ENCODE measurements around the gene DUSP11.
"Not testable (repeated sequence)": the region's sequence is repeated elsewhere in the genome, so short reads cannot be mapped to it uniquely, and the experiment has no call there.

Gene DUSP11

GRCh38 chr2:73770725-73771124 lies 9.2 kb downstream of the DUSP11 start:
- DNase-seq: no peak

DNA sequence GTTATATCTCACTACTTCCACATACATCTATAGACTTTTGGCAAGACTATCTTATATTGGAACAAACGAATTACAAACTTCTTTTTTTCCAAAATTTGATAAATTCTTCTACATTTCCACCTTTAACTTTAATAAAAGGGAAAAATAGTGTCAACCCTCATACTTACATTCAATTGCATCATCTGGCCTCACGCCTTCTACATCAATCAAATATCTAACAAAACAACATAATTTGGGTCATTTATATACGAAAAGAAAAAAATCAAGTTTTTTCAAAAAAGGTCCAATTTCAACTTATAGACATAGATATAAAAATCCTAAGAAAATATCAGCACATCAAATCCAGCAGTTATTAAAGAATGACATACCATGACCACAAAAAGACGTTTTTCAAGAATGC lies 12.9 kb downstream of the DUSP11 start:
- no peak for DNase-seq

DNA sequence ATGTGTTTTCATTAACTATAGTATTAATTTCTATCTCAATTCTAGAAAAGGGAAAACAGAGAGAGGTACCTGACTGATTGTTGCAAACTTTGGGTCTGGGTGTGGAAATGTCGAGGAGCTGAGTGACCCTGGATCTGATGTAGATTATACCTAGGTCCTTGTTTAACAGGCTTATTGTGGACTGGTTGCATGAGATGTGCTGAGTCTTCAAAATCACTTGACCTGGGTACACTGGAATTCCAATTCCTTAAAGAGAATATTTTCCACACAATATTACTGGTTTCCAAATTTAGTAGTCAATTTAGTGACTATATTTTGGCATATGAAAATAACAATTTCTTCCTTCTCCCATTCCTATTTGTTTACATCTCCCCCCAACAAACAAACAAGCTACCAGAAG lies 13.6 kb downstream of the DUSP11 start:
- no peak for DNase-seq

DNA sequence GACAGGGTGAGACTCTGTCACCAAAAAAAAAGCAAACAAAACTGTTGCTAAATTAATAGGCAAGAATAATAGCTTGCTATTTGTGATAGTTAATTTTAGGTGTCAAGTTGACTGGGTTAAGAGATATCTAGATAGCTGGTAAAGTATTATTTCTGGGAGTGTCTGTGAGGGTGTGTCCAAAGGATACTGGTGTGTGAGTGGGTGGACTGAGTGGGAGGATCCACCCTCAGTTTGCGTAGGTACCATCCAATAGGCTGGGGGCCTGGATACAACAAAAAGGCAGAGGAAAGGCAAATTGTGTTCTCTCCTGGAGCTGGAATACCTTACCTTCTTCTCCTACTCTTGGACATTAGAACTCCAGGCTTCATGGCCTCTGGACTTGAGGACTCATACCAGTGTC lies 15.0 kb downstream of the DUSP11 start:
- no peak for DNase-seq

DNA sequence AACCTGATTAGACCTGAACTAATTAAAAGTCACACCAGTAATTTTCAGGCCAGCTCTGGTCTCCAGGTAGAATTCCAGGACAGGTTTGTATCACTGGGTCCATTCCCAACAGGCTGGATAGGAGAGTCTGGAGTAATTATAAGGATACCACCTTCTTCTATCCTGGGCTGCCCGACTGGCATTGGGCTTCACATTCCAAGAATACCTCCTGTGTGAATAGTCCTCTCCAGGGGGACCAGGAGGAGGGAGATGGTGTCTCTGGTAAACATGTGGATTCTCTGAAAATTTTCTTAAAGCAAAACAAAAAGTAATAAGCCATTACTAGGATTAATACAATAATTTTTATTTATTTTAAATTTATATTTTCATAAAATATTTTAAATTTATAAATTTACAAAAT lies 17.3 kb downstream of the DUSP11 start:
- no peak for DNase-seq

DNA sequence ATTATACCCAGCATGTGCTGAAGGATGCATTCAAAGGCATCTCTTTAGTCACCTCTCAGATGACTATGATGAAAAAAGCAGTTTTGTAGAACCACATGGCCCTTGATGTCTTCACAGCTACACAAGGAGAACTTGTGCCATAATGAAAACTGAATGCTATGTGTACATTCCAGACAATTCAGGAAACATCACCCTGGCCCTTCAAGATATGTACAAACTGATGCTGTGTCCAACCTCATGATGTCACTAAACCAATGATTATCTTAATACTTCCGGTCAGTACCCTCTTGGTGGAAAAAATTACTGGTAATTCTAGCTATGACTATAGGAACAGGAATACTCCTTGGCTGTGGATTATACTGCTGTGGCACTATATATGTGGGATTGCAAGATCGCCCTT lies 20.0 kb downstream of the DUSP11 start:
- DNase-seq: no peak

- no peak for DNase-seq
Observed at GRCh38 chr2:73759285-73759764, 20.6 kb downstream of the DUSP11 start.

GRCh38 chr2:73754332-73754731 lies 25.6 kb downstream of the DUSP11 start:
- not testable (repeated sequence) for DNase-seq

DNA sequence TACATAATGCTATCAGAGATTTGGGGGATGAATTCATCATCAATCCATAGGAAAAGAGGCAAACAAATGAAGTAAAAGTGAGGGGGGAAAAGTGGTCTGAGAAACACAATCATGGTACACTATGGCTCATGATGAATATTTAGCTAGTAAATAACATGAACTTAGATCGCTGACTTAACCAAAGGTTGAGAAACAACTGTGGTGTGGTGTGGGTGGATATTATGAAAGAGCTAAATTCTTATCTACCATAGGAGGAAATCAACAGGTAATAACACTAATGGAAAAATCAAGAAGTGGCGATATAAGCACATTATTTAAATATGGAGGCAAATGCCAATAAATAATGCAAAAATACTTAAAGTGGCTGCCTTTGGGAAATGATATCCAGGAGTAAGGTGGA lies 30.6 kb downstream of the DUSP11 start:
- no peak for DNase-seq

DNA sequence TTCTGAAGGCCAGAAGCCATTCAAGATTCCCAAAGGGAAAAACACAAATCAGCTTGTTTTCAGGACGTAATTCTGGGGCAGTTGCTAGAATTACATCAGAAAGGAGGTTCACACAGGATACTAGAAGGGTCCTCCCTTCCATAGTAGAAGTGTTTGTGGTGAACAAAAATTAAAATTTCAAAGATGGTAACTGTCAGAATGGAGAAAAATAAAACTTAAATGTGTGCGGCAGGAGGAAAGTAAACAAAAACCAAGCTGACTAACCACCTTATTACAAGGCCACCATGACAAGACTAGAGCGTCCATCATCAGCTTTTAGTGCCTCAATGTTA lies 33.1 kb downstream of the DUSP11 start:
- DNase-seq: no peak

- DNase-seq: no peak
Observed at GRCh38 chr2:73746015-73746876, 33.7 kb downstream of the DUSP11 start.

GRCh38 chr2:73740767-73741166 lies 39.1 kb downstream of the DUSP11 start:
- DNase-seq: no peak

- no peak for DNase-seq
Observed at GRCh38 chr2:73739101-73739500, 40.8 kb downstream of the DUSP11 start.

DNA sequence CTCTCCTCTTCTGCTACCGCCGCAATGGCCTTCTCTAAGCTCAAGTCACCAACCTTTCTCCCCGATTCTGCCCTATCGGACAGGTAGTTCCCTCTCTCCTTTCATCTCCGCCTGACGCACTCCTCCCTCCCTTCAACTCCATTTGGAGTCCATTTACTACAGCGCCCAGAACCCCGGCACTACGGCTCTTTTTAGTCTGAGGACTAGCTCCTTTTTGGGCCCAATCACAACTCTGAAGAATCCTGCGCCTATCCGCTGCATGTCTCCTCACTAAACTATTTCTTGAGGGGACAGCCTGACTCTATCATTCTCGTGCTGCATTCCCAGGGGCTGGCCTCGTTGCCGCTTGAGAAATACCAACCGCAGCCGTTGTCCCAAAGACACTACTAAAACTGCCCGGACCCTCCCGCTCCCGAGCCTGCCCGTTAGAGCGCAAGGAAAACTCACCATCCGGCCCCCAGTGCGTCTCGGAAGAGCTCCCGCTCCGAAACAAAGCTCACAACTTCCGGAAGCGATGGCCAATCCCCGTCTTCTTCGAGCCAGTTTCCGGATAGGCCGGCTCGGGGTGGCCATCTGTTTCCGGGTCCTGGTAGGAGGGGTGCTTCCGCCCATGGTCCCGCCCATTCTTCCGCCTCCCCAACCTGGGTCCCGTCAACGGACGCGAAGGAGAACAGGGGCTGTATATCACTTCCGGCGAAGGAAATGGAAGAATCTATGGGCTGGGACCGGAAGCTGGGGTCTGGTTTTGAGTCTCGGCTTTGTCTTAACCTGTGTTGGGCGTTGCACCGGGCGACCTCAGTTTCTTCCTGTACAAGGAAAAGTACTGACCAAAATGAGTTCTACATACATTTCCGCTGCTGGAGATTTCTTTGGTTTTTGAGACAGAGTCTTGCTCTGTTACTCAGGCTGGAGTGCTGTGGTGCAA lies 42.8 kb downstream of the DUSP11 start, which contains the start of gene TPRKB:
TPRKB (minus strand) TSS at position 491 of the 925 bp plus-strand sequence. CDS start 2,776 bp downstream, outside the sequence.
- DNase-seq: peak; percentile 98

DNA sequence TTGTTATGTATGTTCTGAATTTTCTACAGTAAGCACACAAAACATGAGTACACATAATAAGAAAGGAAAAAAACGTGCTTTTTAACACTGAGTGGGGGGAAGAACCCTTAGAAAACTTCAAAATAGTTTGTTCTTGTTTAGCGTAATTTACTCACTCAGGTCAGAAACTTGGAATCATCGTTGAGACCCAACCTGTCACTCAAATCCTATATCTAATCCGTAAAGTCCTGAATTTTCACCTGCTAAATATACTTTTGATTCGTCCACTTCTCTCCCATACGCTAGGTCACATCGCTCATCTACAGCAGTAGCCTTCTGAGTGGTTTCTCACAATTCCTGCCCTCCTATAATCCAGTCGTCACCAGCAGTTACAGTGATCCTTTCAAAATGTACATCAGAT lies 43.5 kb downstream of the DUSP11 start:
- DNase-seq: no peak

DNA sequence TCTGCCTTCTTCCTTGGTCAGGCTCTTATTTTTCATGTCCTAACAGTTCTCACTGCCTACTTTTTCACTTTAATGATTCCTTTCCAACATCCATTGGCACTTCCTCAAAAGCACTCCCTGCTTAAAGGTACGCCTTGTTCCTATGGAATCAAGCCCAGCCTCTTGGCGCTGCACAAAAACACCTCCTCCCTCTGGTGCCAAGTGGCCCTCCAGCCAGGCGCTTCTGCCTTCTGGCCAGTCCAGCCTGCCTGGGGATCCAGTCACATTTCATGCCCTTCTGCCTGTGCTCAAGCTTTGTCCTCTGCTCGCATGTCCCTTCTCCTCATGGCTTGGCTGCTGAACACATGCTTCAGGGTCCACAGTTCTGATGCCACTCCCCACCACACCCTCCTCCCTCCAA lies 49.1 kb downstream of the DUSP11 start:
- DNase-seq: no peak

- DNase-seq: no peak
Observed at GRCh38 chr2:73728711-73729110, 51.2 kb downstream of the DUSP11 start.

- no peak for DNase-seq
Observed at GRCh38 chr2:73728043-73728442, 51.9 kb downstream of the DUSP11 start.

DNA sequence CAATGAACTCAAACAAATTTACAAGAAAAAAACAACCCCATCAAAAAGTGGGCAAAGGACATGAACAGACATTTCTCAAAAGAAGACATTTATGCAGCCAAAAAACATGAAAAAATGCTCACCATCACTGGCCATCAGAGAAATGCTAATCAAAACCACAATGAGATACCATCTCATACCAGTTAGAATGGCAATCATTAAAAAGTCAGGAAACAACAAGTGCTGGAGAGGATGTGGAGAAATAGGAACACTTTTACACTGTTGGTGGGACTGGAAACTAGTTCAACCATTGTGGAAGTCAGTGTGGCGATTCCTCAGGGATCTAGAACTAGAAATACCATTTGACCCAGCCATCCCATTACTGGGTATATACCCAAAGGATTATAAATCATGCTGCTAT lies 53.2 kb downstream of the DUSP11 start:
- DNase-seq: not testable (repeated sequence)

- DNase-seq: no peak
Observed at GRCh38 chr2:73718851-73719621, 60.9 kb downstream of the DUSP11 start.

DNA sequence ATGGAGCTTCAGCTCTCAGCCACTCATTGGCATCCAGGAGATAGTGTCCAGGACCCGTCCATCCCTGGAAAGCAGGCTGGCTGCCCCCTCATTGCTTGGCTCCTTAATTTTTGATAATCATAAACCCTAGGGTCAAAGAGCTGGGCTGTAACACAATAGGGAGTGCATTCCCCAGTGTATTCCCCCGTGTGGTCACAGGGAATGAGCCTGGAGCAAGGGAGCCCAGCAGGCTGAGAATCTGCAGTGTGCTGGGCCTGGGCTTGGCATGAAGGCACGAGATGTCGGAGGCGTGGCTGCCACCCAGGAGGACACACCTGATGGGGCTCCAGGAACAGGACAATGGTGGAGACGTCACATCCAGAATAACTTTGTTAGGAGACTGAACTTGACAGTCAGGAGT lies 61.5 kb downstream of the DUSP11 start:
- no peak for DNase-seq

GRCh38 chr2:73717695-73718094 lies 62.2 kb downstream of the DUSP11 start:
- DNase-seq: not testable (repeated sequence)

DNA sequence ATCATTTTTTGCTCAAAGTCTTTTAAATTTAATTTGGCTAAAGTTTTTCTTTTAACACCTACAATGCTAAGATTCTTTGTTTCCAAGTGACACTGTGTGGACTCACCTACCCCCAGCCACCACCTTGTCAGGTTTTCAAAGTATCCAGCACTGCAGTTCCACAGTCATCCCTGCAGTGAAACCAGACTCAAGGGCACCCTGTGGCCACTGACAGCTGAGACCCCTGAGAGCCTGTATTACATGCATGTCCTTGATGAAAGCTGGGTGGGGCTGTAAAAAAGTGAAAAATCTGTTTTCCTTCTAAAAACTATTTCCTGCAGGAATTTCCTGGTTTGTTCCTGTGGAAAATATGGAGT lies 62.7 kb downstream of the DUSP11 start:
- DNase-seq: no peak

All from NCI-H345 (cell line).